ENCODE results near the gene GOLGA8R.
"Not testable (repeated sequence)": the region's sequence is repeated elsewhere in the genome, so short reads cannot be mapped to it uniquely, and the experiment has no call there.

DNA sequence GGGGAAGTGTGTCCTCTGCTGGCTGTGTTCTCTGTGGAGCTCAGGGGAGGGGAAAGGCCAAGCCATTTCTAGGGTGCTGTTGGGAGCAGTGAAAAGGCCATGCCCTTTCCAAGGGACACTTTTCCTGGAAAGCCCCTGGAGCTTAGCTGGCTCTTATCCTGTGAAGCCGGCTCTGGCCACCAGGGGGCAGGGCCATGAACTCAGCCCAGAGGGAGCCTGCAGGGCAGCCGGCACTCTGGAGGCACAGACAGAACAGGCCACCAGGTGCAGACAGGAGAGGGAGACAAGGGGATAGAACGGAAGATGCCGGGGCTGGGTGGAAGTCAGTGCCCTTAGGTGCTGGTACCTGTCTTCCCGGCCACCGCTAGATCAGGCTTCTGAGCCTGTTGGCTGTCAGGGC lies 15.1 kb downstream of the GOLGA8R start:
- TF ChIP-seq, protein P1, sequence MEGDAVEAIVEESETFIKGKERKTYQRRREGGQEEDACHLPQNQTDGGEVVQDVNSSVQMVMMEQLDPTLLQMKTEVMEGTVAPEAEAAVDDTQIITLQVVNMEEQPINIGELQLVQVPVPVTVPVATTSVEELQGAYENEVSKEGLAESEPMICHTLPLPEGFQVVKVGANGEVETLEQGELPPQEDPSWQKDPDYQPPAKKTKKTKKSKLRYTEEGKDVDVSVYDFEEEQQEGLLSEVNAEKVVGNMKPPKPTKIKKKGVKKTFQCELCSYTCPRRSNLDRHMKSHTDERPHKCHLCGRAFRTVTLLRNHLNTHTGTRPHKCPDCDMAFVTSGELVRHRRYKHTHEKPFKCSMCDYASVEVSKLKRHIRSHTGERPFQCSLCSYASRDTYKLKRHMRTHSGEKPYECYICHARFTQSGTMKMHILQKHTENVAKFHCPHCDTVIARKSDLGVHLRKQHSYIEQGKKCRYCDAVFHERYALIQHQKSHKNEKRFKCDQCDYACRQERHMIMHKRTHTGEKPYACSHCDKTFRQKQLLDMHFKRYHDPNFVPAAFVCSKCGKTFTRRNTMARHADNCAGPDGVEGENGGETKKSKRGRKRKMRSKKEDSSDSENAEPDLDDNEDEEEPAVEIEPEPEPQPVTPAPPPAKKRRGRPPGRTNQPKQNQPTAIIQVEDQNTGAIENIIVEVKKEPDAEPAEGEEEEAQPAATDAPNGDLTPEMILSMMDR (conservative IDR thresholded peaks at IDR 0.05): not testable (repeated sequence)
- TF ChIP-seq ZFX (IDR thresholded peaks at IDR 0.05): not testable (repeated sequence)
